Breast epithelium (tissue), 4 donors: ENCODE measurements around the gene PHACTR1. TPM values are rescaled to one million over a fixed set of nuclear protein-coding genes. Genes with fewer than 3 reads are reported as not detected.
"Not testable (repeated sequence)": the region's sequence is repeated elsewhere in the genome, so short reads cannot be mapped to it uniquely, and the experiment has no call there.

ENCODE experiments used
- DNase-seq, 2 donors: peaks; one replicate each; pipeline ENCODE4 v3.0.0-alpha.2; 2019; ENCODE audit warnings: low spot score in 2 of 2
- H3K27ac ChIP-seq, 2 donors: fragments of 200-600 bp; sonication (generic) in 1 of 2; one replicate each; pipeline ENCODE4 v1.5.1; 2016 to 2019; ENCODE audit warnings: mild to moderate bottlenecking in 1 of 2
- H3K27me3 ChIP-seq, 2 donors: fragments of 200-600 bp; sonication (generic) in 1 of 2; one replicate each; pipeline versions ENCODE4 v1.5.1 to v1.6.0; 2017 to 2019; ENCODE audit warnings: control low read depth in 1 of 2, mild to moderate bottlenecking in 1 of 2
- H3K36me3 ChIP-seq: fragments of 200-600 bp; one replicate; pipeline ENCODE4 v1.5.1; 2019
- H3K4me1 ChIP-seq, 2 donors: fragments of 200-600 bp; sonication (generic); one replicate each; pipeline ENCODE4 v1.5.1; 2016 to 2019; ENCODE audit warnings: control low read depth in 1 of 2
- H3K4me3 ChIP-seq, 3 donors: fragments of 200-600 bp; sonication (generic); 1 replicate in 2 of 3; 2 replicates in 1 of 3; pipeline ENCODE4 v1.5.1; 2016 to 2019; ENCODE audit warnings: mild to moderate bottlenecking in 3 of 3, moderate library complexity in 2 of 3
- H3K9me3 ChIP-seq, 2 donors: fragments of 200-600 bp; sonication (generic) in 1 of 2; one replicate each; pipeline ENCODE4 v1.5.1; 2016 to 2019; ENCODE audit warnings: control low read depth in 1 of 2
- POLR2A ChIP-seq: fragments of 450-650 bp; IDR thresholded peaks from one replicate; pipeline ENCODE4 v1.6.1; 2016; ENCODE audit warnings: antibody characterized with exemption, mild to moderate bottlenecking, moderate library complexity
- POLR2AphosphoS5 ChIP-seq, 3 donors: sonication (generic); formaldehyde crosslinking; IDR thresholded peaks; one replicate each; pipeline ENCODE4 v1.6.1; 2017; ENCODE audit warnings: antibody characterized with exemption in 3 of 3
- intact Hi-C: fragments of 100-400 bp; cut with DNase I; formaldehyde crosslinking; loops from one replicate; pipeline ENCODE4 v1.15.1; 2023; ENCODE audit warnings: low total_unique reads
- total RNA-seq, 3 donors: library from RNA; depleted of rRNA; stranded (reverse); fragments of >200 nt; gene quantifications; one replicate each; pipeline ENCODE4 v1.1.0, GENCODE V29; 2016
- TF ChIP-seq, protein P1 (sequence below), 3 donors: fragments of 450-650 bp; IDR thresholded peaks; one replicate each; pipeline ENCODE4 v1.5.1; 2016 to 2017; ENCODE audit warnings: antibody characterized with exemption in 3 of 3, mild to moderate bottlenecking in 3 of 3, moderate library complexity in 3 of 3

Gene PHACTR1
- total RNA-seq, 3 donors from 2014 or later, result 4.1 to 5.6 (median 4.6) TPM

DNA sequence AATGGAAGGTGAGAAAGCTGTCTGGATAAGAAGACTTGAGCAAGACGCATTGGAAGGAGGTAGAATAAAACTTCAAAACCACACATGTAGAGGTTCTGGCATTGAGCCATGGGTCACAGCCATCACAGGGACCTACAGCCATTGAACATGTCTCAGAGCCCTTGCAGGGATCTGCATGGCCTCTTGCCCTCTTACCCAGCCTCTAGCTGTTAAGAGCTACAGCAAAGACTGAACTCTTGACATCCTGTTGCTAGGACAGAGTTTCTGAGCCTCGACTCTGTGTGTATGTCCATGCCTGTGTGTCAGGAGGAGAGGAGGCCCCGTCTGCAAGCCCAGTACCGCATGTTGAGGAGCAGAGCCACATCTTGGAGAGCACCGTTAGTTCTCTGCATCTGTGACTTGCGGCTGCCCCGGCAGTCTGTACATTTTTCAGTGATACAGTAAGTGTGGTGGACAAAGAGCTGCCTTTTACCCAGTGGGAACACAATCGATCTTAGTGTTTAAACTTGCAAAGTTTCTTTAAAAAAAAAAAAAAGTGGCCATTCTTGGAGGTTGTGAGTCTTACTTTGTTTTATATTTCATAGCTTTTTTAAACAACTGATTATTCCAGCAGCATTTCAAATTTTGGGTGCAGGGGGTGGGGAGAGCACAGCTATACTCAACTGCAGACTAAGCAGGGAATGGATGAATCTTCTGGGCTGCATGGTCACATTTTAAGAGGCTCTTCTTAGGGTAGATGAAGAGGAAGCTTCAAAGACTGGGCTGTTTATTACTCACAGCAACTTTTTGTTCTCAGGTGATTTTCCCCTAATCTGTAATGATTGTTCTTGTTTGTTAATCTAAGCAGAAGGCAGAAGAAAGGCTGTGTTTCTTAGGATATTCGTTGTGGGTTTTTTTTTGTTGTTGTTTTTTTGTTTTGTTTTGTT is 523.2 kb downstream of the PHACTR1 start:
- H3K9me3 ChIP-seq, result no peaks in the 10 kb centered on the region
- H3K4me3 ChIP-seq, result no peak overlapping the region
- intact Hi-C loops, result no loop called here
- no peak for DNase-seq
- no peak overlapping the region for H3K27ac ChIP-seq
- TF ChIP-seq, protein P1, sequence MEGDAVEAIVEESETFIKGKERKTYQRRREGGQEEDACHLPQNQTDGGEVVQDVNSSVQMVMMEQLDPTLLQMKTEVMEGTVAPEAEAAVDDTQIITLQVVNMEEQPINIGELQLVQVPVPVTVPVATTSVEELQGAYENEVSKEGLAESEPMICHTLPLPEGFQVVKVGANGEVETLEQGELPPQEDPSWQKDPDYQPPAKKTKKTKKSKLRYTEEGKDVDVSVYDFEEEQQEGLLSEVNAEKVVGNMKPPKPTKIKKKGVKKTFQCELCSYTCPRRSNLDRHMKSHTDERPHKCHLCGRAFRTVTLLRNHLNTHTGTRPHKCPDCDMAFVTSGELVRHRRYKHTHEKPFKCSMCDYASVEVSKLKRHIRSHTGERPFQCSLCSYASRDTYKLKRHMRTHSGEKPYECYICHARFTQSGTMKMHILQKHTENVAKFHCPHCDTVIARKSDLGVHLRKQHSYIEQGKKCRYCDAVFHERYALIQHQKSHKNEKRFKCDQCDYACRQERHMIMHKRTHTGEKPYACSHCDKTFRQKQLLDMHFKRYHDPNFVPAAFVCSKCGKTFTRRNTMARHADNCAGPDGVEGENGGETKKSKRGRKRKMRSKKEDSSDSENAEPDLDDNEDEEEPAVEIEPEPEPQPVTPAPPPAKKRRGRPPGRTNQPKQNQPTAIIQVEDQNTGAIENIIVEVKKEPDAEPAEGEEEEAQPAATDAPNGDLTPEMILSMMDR (IDR thresholded peaks at IDR 0.05), result no peak
- TF ChIP-seq POLR2A, result no peak
- TF ChIP-seq POLR2AphosphoS5 (IDR thresholded peaks at IDR 0.05), result no peak
- H3K27me3 ChIP-seq, result no peaks in the 10 kb centered on the region
- H3K4me1 ChIP-seq, result no peaks in the 10 kb centered on the region
- H3K36me3 ChIP-seq, result no peaks in the 10 kb centered on the region

DNA sequence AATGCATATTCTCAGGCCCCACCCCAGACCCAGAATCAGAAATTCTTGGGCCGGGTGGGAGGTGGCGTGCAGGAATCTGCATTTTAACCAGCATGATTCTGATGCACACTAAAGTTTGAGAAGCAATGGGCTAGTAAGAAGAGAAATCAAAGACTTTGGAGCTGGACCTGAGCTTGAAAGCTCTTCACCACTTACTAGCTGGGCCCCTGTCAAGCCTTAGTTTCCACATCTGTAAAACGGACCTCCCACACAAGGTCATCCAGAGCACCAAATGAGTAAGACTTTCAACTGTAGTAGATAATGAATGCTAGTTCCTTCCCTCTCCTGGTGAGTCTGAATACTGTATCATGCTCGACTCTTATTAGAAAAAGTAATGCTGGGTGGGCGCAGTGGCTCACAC is 524.8 kb downstream of the PHACTR1 start:
- Histone ChIP-seq H3K27me3 (no peaks in the 10 kb centered on the region), H3K27ac (no peak overlapping the region), H3K4me1 (no peaks in the 10 kb centered on the region), H3K36me3 (no peaks in the 10 kb centered on the region), H3K4me3 (no peak overlapping the region), H3K9me3 (no peaks in the 10 kb centered on the region)
- intact Hi-C loops, result no loop called here
- DNase-seq, result no peak
- TF ChIP-seq, protein P1 (IDR thresholded peaks at IDR 0.05), result no peak
- TF ChIP-seq POLR2AphosphoS5 (IDR thresholded peaks at IDR 0.05) (no peak), POLR2A (no peak)

DNA sequence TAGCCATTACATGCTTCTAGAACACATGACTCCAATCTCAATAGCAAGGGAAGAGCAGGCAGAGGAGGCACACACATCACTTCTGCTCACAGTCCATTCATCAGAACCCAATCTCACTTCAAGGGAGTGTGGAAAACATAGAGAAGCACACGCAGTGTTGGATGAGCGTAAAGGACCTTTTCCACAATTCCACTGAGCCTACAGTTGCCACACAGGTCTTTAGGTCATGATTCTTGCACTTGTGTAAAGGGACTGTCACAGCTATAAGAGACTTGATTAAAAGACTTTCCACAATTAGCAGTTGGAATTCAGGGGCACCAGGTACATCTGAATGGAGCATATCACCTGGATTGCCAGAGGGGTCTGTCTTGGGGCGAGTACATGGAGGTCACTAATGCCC is 525.6 kb downstream of the PHACTR1 start:
- intact Hi-C loops, result no loop called here
- no peaks in the 10 kb centered on the region for H3K9me3 ChIP-seq
- DNase-seq, result no peak
- no peaks in the 10 kb centered on the region for H3K36me3 ChIP-seq
- TF ChIP-seq, protein P1 (IDR thresholded peaks at IDR 0.05), result no peak
- TF ChIP-seq POLR2A (no peak), POLR2AphosphoS5 (IDR thresholded peaks at IDR 0.05) (no peak)
- H3K4me3 ChIP-seq, result no peak overlapping the region
- no peaks in the 10 kb centered on the region for H3K27me3 ChIP-seq
- no peak overlapping the region for H3K27ac ChIP-seq
- H3K4me1 ChIP-seq, result no peaks in the 10 kb centered on the region

DNA sequence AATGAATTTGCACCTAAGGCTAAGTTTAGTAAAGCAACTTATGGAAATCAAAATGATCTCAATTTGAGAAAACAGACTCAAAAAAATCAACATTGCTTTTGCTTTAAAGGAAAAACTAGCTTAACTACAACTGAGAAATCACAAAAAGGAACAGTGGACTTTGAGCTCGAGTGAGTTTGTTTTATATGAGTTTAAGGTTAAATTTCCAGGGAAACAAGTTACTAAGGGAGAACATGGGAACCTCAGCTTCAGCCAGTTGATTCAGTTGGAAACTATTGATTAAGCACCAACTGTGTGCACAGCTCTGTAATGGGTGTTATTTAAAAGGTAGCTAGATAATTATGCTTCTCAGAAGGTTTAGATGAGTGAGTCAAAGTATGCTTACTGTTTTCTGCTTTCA is 526.0 kb downstream of the PHACTR1 start:
- H3K4me3 ChIP-seq, result no peak overlapping the region
- intact Hi-C loops, result no loop called here
- no peaks in the 10 kb centered on the region for H3K27me3 ChIP-seq
- no peak for DNase-seq
- no peaks in the 10 kb centered on the region for H3K9me3 ChIP-seq
- H3K27ac ChIP-seq, result no peak overlapping the region
- TF ChIP-seq, protein P1 (IDR thresholded peaks at IDR 0.05), result no peak
- TF ChIP-seq POLR2AphosphoS5 (IDR thresholded peaks at IDR 0.05) (no peak), POLR2A (no peak)
- no peaks in the 10 kb centered on the region for H3K36me3 ChIP-seq
- no peaks in the 10 kb centered on the region for H3K4me1 ChIP-seq

DNA sequence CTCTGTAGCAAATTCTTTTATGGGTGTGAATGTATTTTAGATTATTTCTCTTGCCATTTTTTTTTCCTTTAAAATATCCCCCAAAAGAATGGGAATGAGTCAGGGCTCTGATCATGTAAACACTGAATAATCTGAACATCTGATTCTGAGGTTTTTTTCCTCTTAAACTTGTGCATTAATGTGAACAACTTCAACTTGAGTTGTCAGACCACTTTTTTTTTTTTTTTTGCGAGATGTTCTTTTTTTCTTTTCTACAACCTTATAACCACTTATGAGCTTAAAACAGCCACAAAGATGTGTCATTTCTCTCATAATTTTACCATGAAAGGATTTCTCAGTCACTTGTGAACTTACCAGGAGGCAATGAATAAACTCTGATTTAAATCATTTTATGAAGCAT is 526.5 kb downstream of the PHACTR1 start:
- Histone ChIP-seq H3K4me1 (no peaks in the 10 kb centered on the region), H3K9me3 (no peaks in the 10 kb centered on the region), H3K36me3 (no peaks in the 10 kb centered on the region), H3K27ac (no peak overlapping the region), H3K4me3 (no peak overlapping the region), H3K27me3 (no peaks in the 10 kb centered on the region)
- no peak for TF ChIP-seq POLR2A
- TF ChIP-seq, protein P1 (IDR thresholded peaks at IDR 0.05), result no peak
- no peak for TF ChIP-seq POLR2AphosphoS5 (IDR thresholded peaks at IDR 0.05)
- intact Hi-C loops, result no loop called here
- no peak for DNase-seq

DNA sequence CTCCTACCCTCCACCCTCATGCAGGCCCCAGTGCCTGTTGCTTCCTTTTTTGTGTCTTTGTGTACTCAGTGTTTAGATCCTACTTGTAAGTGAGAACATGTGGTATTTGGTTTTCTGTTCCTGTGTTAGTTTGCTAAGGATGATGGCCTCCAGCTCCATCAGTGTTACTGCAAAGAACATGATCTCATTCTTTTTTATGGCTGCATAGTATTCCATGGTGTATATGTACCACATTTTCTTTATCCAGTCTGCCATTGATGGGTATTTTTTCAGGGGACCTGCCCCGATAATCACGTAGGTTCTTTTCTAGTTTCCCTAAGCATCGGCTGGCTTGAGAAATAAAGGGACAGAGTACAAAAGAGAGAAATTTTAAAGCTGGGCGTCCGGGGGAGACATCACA is 527.2 kb downstream of the PHACTR1 start:
- H3K36me3 ChIP-seq, H3K4me1 ChIP-seq, H3K27ac ChIP-seq, DNase-seq, H3K27me3 ChIP-seq, intact Hi-C loops, H3K9me3 ChIP-seq, H3K4me3 ChIP-seq: not testable (repeated sequence)
